Central memory CD4-positive, alpha-beta T cell (primary cell): ENCODE measurements around the gene KIF3B.
"Not testable (repeated sequence)": the region's sequence is repeated elsewhere in the genome, so short reads cannot be mapped to it uniquely, and the experiment has no call there.

Experiments used
- DNase-seq: peaks from one replicate; pipeline ENCODE4 v3.0.0; 2022

The KIF3B gene

GRCh38 chr20:32357869-32358631 is 80.6 kb downstream of the KIF3B start, which contains the start of gene ASXL1:
ASXL1 (plus strand) TSS chr20:32358331; CDS start chr20:32358776, 445 bp downstream.
- peak; percentile 94 for DNase-seq

DNA sequence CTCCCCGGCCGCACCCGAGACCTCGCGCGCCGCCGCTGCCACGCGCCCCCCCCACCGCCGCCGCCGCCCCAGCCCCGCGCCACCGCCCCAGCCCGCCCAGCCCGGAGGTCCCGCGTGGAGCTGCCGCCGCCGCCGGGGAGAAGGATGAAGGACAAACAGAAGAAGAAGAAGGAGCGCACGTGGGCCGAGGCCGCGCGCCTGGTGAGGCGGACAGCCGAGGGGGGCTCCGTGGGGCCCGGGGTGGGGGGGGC is 81.1 kb downstream of the KIF3B start:
- no peak for DNase-seq

GRCh38 chr20:32358883-32359632 is 81.6 kb downstream of the KIF3B start:
- peak; percentile 66 for DNase-seq

GRCh38 chr20:32359633-32360332 is 82.3 kb downstream of the KIF3B start:
- DNase-seq = peak; percentile 21

DNA sequence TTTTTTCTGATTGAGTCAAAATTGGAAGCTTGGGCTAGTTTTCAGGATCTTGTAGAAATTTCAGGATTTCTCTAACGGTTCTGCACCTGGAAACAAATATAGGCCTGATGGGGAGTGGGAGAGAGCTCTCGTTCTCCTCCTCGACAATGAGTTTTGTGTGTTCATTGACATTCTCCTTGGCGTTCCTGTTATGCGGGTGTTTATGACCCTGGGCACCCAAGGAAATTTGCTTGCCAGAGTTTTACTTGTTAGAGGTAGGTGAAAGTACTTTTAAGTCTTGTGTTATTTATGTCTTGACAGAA is 82.8 kb downstream of the KIF3B start:
- DNase-seq = no peak

GRCh38 chr20:32362901-32363364 is 85.5 kb downstream of the KIF3B start:
- no peak for DNase-seq

- DNase-seq = no peak
Observed at GRCh38 chr20:32363492-32363891, 86.0 kb downstream of the KIF3B start.

- DNase-seq = no peak
Observed at GRCh38 chr20:32364554-32365208, 87.2 kb downstream of the KIF3B start.

DNA sequence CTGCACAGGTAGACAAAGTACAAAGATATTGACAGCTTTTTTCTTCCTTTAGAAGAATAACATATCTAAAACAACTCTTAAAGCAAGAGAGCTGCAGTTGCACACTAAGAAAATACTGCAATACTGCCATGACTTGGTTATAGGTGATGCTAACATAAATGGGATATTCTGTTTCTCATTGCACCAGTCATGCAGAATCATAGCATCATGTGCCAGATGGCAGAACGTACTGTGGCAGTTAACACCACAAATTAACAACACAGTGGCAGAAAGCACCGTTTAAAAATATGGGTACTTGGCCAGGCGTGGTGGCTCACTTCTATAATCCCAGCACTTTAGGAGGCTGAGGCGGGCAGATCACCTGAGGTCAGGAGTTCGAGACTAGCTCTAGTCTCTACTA is 88.1 kb downstream of the KIF3B start:
- DNase-seq = no peak

DNA sequence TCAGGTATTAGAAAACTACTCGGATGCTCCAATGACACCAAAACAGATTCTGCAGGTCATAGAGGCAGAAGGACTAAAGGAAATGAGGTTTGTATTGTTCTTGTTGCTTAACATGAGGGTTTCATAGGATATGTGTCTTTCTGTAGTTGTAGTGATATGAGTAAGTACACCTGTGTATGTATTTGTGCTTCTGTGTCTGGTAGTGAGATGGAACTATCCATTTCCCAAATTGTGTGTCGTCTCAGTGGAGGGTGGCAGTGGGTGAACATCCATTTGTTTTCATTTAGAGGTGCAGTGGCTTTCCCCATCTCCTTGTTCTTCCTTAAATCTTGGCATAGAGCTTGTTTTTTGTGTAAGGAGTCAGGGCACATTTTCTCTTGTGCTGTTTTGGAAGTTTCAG is 88.9 kb downstream of the KIF3B start:
- DNase-seq = no peak

DNA sequence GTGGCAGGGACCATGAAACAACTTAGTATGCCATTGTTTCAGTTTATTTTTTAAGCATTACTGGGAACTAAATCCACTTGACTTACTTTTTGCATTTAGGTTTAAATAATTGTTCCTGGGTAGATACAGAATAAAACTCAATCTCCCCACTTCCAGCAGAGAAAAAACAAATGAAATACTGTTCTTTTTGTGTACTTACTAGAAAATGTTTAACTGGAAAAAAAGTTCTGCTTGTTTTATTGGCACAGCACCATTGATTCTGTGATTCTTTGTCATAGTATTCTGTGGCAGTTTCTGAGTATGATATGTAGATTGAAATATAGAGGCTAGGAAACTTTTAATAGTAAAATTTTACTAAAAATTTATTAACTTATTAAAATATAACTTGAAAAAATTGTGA is 90.9 kb downstream of the KIF3B start:
- DNase-seq = no peak

- DNase-seq = no peak
Observed at GRCh38 chr20:32368925-32369324, 91.5 kb downstream of the KIF3B start.

DNA sequence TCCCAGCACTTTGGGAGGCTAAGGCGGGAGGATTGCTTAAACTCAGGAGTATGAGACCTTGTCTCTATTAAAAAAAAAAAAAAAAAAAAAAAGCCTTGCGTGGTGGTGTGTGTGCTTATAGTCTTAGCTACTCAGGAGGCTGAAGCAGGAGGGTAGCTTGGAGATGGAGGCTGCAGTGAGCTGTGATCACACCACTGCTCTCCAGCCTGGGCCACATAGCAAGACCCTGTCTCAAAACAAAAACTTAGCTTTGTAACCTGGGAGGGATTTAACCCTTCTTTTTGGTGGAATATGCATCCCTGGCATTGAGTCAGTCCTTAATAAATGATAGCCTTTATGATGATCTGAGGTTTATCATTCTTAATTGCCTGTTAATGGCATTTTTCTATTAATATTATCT is 93.4 kb downstream of the KIF3B start:
- DNase-seq = no peak

- DNase-seq = no peak
Observed at GRCh38 chr20:32378461-32378860, 101.0 kb downstream of the KIF3B start.

GRCh38 chr20:32380037-32380436 is 102.6 kb downstream of the KIF3B start:
- DNase-seq = not testable (repeated sequence)

DNA sequence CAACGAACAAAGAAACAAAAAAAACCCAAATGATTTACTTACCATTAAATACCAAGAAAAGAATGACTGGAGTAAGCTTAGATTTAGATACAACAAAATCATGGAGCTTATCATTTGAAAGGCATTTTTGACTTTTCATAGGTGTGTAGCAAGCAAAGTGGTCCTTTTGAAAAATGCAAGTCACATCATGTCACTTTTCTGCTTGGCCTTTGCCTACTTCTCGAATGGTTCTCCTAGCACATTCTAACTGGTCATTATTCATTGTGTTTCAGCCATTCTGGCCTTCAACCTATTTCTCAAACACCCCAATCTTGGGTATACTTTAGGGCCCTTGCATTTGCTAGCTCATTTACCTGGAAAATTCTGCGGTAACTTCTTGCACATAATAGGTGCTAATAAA is 103.3 kb downstream of the KIF3B start:
- no peak for DNase-seq

DNA sequence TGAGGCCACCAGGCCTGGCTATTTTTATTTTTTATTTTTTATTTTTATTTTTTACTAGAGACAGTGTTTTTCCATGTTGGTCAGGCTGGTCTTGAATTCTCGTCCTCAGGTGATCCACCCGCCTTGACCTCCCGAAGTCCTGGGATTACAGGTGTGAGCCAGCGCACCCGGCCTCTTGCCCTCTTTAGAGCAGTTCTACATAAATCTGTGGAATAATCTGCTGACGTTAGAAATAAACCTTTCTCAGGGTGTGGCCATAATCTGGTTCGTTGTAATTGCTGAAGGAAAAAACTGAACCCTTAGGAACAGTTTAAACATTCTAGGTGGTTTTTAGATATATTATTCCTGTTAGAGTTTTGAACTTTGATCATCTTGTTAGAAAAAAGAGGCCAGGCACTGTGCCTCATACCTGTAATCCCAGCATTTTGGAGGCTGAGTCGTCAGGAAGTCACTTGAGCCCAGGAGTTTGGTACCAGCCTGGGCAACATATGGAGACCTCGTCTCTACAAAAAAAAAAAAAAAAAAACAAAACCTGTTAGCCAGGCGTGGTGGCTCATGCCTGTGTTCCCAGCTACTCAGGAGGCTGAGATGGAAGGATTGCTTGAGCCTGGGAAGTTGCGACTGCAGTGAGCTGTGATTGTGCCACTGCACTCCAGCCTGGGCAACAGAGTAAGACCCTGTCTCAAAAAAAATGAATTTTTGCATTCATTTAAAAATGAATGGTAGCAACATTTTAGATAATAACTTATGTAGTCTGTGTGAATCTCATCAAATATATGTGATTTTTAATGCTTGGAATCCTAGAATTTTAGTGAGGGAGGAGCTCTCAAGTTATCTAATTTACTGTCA is 104.9 kb downstream of the KIF3B start:
- no peak for DNase-seq

DNA sequence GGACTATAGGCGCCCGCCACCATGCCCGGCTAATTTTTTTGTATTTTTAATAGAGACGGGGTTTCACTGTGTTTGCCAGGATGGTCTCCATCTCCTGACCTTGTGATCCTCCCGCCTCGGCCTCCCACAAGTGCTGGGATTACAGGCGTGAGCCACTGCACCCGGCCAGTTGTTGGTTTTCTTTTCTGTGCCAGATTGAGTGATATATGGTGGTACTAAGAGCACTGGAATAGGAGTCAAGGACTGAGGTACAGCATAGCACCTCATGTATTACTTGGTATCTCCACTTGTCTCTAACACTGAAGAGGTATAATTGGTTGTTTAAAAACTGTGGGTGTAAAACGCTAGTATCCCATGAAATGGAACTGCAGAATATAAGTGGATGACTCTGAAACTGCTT is 106.0 kb downstream of the KIF3B start:
- not testable (repeated sequence) for DNase-seq
